ENCODE measurements around the gene TRMT13. TPM values are rescaled to one million over a fixed set of nuclear protein-coding genes. Genes with fewer than 3 reads are reported as not detected.

The TRMT13 gene
- total RNA-seq, 4 donors from 2014 or later, result 12.0 to 54.1 (median 22.7) TPM

GRCh38 chr1:100127226-100127625 is 5.7 kb upstream of the TRMT13 start:
- intact Hi-C loops (cut with DNase I; ENCODE audit: low total_unique reads), result no loop called here
- Histone ChIP-seq H3K27me3 (no peaks in the 10 kb centered on the region), H3K27ac (no peak overlapping the region), H3K36me3 (no peaks in the 10 kb centered on the region), H3K4me1 (peaks cover 0 to 8% of the 10 kb centered on the region in 2 donors), H3K4me3 (no peak overlapping the region), H3K9me3 (no peaks in the 10 kb centered on the region)
- no peak for DNase-seq
- TF ChIP-seq POLR2A (IDR thresholded peaks at IDR 0.05) (no peak), CTCF (IDR thresholded peaks at IDR 0.05) (no peak)

- no peak overlapping the region for H3K4me3 ChIP-seq
- no peaks in the 10 kb centered on the region for H3K27me3 ChIP-seq
- DNase-seq, result no peak
- H3K9me3 ChIP-seq, result no peaks in the 10 kb centered on the region
- intact Hi-C loops (cut with DNase I; ENCODE audit: low total_unique reads), result no loop called here
- no peaks in the 10 kb centered on the region for H3K36me3 ChIP-seq
- TF ChIP-seq POLR2A (IDR thresholded peaks at IDR 0.05), result no peak
- no peak for TF ChIP-seq CTCF (IDR thresholded peaks at IDR 0.05)
- H3K27ac ChIP-seq, result no peak overlapping the region
- H3K4me1 ChIP-seq, result peaks cover 6 to 13% of the 10 kb centered on the region in 2 donors
Measured at GRCh38 chr1:100130552-100131077, 2.3 kb upstream of the TRMT13 start.

- Histone ChIP-seq H3K27me3 (no peaks in the 10 kb centered on the region), H3K9me3 (no peaks in the 10 kb centered on the region), H3K36me3 (no peaks in the 10 kb centered on the region), H3K27ac (no peak overlapping the region), H3K4me1 (peaks cover 6 to 13% of the 10 kb centered on the region in 2 donors), H3K4me3 (no peak overlapping the region)
- TF ChIP-seq CTCF (IDR thresholded peaks at IDR 0.05) (no peak), POLR2A (IDR thresholded peaks at IDR 0.05) (no peak)
- intact Hi-C loops (cut with DNase I; ENCODE audit: low total_unique reads), result no loop called here
- no peak for DNase-seq
Measured at GRCh38 chr1:100131623-100132022, 1.3 kb upstream of the TRMT13 start.

GRCh38 chr1:100134872-100135271 is 1.9 kb downstream of the TRMT13 start:
- Histone ChIP-seq H3K27me3 (no peaks in the 10 kb centered on the region), H3K36me3 (no peaks in the 10 kb centered on the region), H3K27ac (no peak overlapping the region), H3K4me1 (peaks cover 6 to 13% of the 10 kb centered on the region in 2 donors), H3K4me3 (no peak overlapping the region), H3K9me3 (no peaks in the 10 kb centered on the region)
- TF ChIP-seq POLR2A (IDR thresholded peaks at IDR 0.05), result no peak
- TF ChIP-seq CTCF (IDR thresholded peaks at IDR 0.05), result no peak
- no peak for DNase-seq
- intact Hi-C loops (cut with DNase I; ENCODE audit: low total_unique reads), result no loop called here

- intact Hi-C loops (cut with DNase I; ENCODE audit: low total_unique reads), result no loop called here
- no peaks in the 10 kb centered on the region for H3K36me3 ChIP-seq
- TF ChIP-seq POLR2A (IDR thresholded peaks at IDR 0.05), result no peak
- no peak for TF ChIP-seq CTCF (IDR thresholded peaks at IDR 0.05)
Measured at GRCh38 chr1:100137602-100138001, 4.6 kb downstream of the TRMT13 start.

More at GRCh38 chr1:100137602-100138001, 4.6 kb downstream of the TRMT13 start:
- DNase-seq, result no peak
- Histone ChIP-seq H3K9me3 (no peaks in the 10 kb centered on the region), H3K27me3 (no peaks in the 10 kb centered on the region), H3K4me1 (peaks cover 3 to 6% of the 10 kb centered on the region in 2 donors), H3K27ac (no peak overlapping the region), H3K4me3 (no peak overlapping the region)

All from uterus (tissue), 4 donors.